ENCODE data around the gene SERPINA1. TPM values are rescaled to one million over a fixed set of nuclear protein-coding genes. Genes with fewer than 3 reads are reported as not detected.

Gene SERPINA1
- total RNA-seq, 1 experiment from 2014 or later = 5.1 TPM

- no peaks in the 10 kb centered on the region for H3K36me3 Mint-ChIP-seq
- ATAC-seq (no peak), DNase-seq (ENCODE audit: low spot score) (no peak)
- ChIA-PET POLR2A (no interaction called here), CTCF (no interaction called here)
- H3K4me3 Mint-ChIP-seq = no peak overlapping the region
- H3K27me3 Mint-ChIP-seq (ENCODE audit: low read depth) = no peaks in the 10 kb centered on the region
- peaks cover 7% of the 10 kb centered on the region for H3K9me3 Mint-ChIP-seq
- H3K4me1 Mint-ChIP-seq = peaks cover 6% of the 10 kb centered on the region
- TF ChIP-seq ZNF512 (CRISPR knock-in tag; IDR thresholded peaks at IDR 0.05; ENCODE audit: borderline replicate concordance) (no peak), EMX1 (CRISPR knock-in tag; IDR thresholded peaks at IDR 0.05) (no peak), ZNF281 (CRISPR knock-in tag; IDR thresholded peaks at IDR 0.05) (no peak), SMAD3 (CRISPR knock-in tag; IDR thresholded peaks at IDR 0.05; ENCODE audit: borderline replicate concordance) (no peak), TP53 (CRISPR knock-in tag; IDR thresholded peaks at IDR 0.05) (no peak), ZNF396 (CRISPR knock-in tag; IDR thresholded peaks at IDR 0.05; ENCODE audit: borderline replicate concordance) (no peak), ARID4B (CRISPR knock-in tag; IDR thresholded peaks at IDR 0.05; ENCODE audit: borderline replicate concordance) (no peak), GRHL2 (CRISPR knock-in tag; IDR thresholded peaks at IDR 0.05; ENCODE audit: insufficient replicate concordance, severe bottlenecking) (no peak), OVOL2 (CRISPR knock-in tag; IDR thresholded peaks at IDR 0.05; ENCODE audit: borderline replicate concordance) (no peak), ETV6 (CRISPR knock-in tag; IDR thresholded peaks at IDR 0.05) (no peak), MXD4 (CRISPR knock-in tag; IDR thresholded peaks at IDR 0.05; ENCODE audit: borderline replicate concordance) (no peak), ZBTB21 (CRISPR knock-in tag; IDR thresholded peaks at IDR 0.05; ENCODE audit: borderline replicate concordance) (no peak), NFATC4 (CRISPR knock-in tag; IDR thresholded peaks at IDR 0.05) (no peak)
- no peak overlapping the region for H3K27ac Mint-ChIP-seq
Measured at GRCh38 chr14:94328196-94328595, 60.2 kb downstream of the SERPINA1 start.

Other genes with a start within 250 kb of the SERPINA1 start
- 8.1 to 9.6 TPM (median 8.2 TPM) in 3 replicates for gene PPP4R4, start 214.3 kb downstream of the SERPINA1 start, total RNA-seq (2021)
- gene SERPINA10, start 95.3 kb downstream of the SERPINA1 start, total RNA-seq (2021) = 0.04 TPM in 1 of 3 replicates, not detected in the others
- 0.15 TPM in 1 of 3 replicates, not detected in the others for gene SERPINA6, start 65.3 kb downstream of the SERPINA1 start, total RNA-seq (2021)
- gene SERPINA2, start 21.9 kb downstream of the SERPINA1 start, total RNA-seq (2021) = not detected in 3 replicates
- 0.34 to 0.53 TPM (median 0.46 TPM) in 3 replicates for gene SERPINA11, start 64.2 kb upstream of the SERPINA1 start, total RNA-seq (2021)
- not detected in 3 replicates for gene SERPINA9, start 87.6 kb upstream of the SERPINA1 start, total RNA-seq (2021)
- gene SERPINA12, start 120.9 kb upstream of the SERPINA1 start, total RNA-seq (2021) = not detected in 3 replicates
- 0.14 to 0.25 TPM in 2 of 3 replicates, not detected in the other for gene SERPINA4, start 172.8 kb upstream of the SERPINA1 start, total RNA-seq (2021)
- 1.5 to 3.2 TPM (median 2.2 TPM) in 3 replicates for gene SERPINA5, start 192.8 kb upstream of the SERPINA1 start, total RNA-seq (2021)
- gene SERPINA3, start 223.8 kb upstream of the SERPINA1 start, total RNA-seq (2021) = 2.7 to 3.5 TPM (median 3.0 TPM) in 3 replicates